Measurements from ENCODE around the gene PROB1. TPM values are rescaled to one million over a fixed set of nuclear protein-coding genes. Genes with fewer than 3 reads are reported as not detected.
A peak's percentile ranks its signal among the peaks of the same experiment; 100 is the strongest.
"Not testable (repeated sequence)": the region's sequence is repeated elsewhere in the genome, so short reads cannot be mapped to it uniquely, and the experiment has no call there.

Gene PROB1
- total RNA-seq, 1 donor from 2014 or later: 9.2 TPM

- Mint-ChIP-seq H3K9me3 (no peaks in the 10 kb centered on the region), H3K36me3 (ENCODE audit: low read depth) (peaks cover 45% of the 10 kb centered on the region), H3K4me3 (no peak overlapping the region), H3K27me3 (no peaks in the 10 kb centered on the region), H3K4me1 (peaks cover 56% of the 10 kb centered on the region), H3K27ac (peak overlapping the region; percentile 4)
- intact Hi-C loops (cut with micrococcal nuclease): no loop called here
- DNase-seq: no peak
Measured at GRCh38 chr5:139419226-139420192, 24.6 kb upstream of the PROB1 start.

- H3K27ac Mint-ChIP-seq: peak overlapping the region; percentile 69
- H3K9me3 Mint-ChIP-seq: no peaks in the 10 kb centered on the region
- H3K36me3 Mint-ChIP-seq (ENCODE audit: low read depth): peaks cover 39% of the 10 kb centered on the region
- intact Hi-C loops (cut with micrococcal nuclease): no loop called here
- no peak overlapping the region for H3K4me3 Mint-ChIP-seq
- H3K4me1 Mint-ChIP-seq: peaks cover 58% of the 10 kb centered on the region
- no peaks in the 10 kb centered on the region for H3K27me3 Mint-ChIP-seq
- no peak for DNase-seq
Measured at GRCh38 chr5:139418793-139419192, 23.9 kb upstream of the PROB1 start.

- Mint-ChIP-seq H3K4me1 (peaks cover 63% of the 10 kb centered on the region), H3K4me3 (no peak overlapping the region), H3K27me3 (no peaks in the 10 kb centered on the region), H3K9me3 (no peaks in the 10 kb centered on the region), H3K27ac (peak overlapping the region; percentile 95), H3K36me3 (ENCODE audit: low read depth) (peaks cover 42% of the 10 kb centered on the region)
- DNase-seq: no peak
- intact Hi-C loops (cut with micrococcal nuclease): no loop called here
Measured at GRCh38 chr5:139417214-139417613, 22.3 kb upstream of the PROB1 start.

- Mint-ChIP-seq H3K27ac (peak overlapping the region; percentile 95), H3K27me3 (no peaks in the 10 kb centered on the region), H3K4me1 (peaks cover 62% of the 10 kb centered on the region), H3K9me3 (no peaks in the 10 kb centered on the region), H3K36me3 (ENCODE audit: low read depth) (peaks cover 43% of the 10 kb centered on the region), H3K4me3 (peak overlapping the region; percentile 22)
- intact Hi-C loops (cut with micrococcal nuclease): no loop called here
- no peak for DNase-seq
Measured at GRCh38 chr5:139416651-139417050, 21.7 kb upstream of the PROB1 start.

- peak overlapping the region; percentile 64 for H3K4me3 Mint-ChIP-seq
- H3K36me3 Mint-ChIP-seq (ENCODE audit: low read depth): peaks cover 43% of the 10 kb centered on the region
- intact Hi-C loops (cut with micrococcal nuclease): loop anchor here (1.0 to 2.0 kb wide), 5 partner anchors 23 to 221 kb away; partner anchors contain the start of gene UBE2D2
- peak overlapping the region; percentile 95 for H3K27ac Mint-ChIP-seq
- no peak for DNase-seq
- no peaks in the 10 kb centered on the region for H3K9me3 Mint-ChIP-seq
- peaks cover 62% of the 10 kb centered on the region for H3K4me1 Mint-ChIP-seq
- H3K27me3 Mint-ChIP-seq: no peaks in the 10 kb centered on the region
Measured at GRCh38 chr5:139415869-139416268, 21.0 kb upstream of the PROB1 start.

- intact Hi-C loops (cut with micrococcal nuclease): loop anchor here (1.0 to 2.0 kb wide), 5 partner anchors 22 to 221 kb away; partner anchors contain the start of gene UBE2D2
- Mint-ChIP-seq H3K4me3 (peak overlapping the region; percentile 64), H3K36me3 (ENCODE audit: low read depth) (peaks cover 40% of the 10 kb centered on the region), H3K27ac (peak overlapping the region; percentile 95), H3K4me1 (peaks cover 60% of the 10 kb centered on the region), H3K27me3 (no peaks in the 10 kb centered on the region), H3K9me3 (no peaks in the 10 kb centered on the region)
- DNase-seq: peak; percentile 81
Measured at GRCh38 chr5:139415221-139415861, 20.4 kb upstream of the PROB1 start.

GRCh38 chr5:139414581-139415130 is 19.8 kb upstream of the PROB1 start:
- H3K9me3 Mint-ChIP-seq: no peaks in the 10 kb centered on the region
- H3K36me3 Mint-ChIP-seq (ENCODE audit: low read depth): peaks cover 37% of the 10 kb centered on the region
- peak overlapping the region; percentile 95 for H3K27ac Mint-ChIP-seq
- no peak for DNase-seq
- H3K4me3 Mint-ChIP-seq: peak overlapping the region; percentile 64
- H3K27me3 Mint-ChIP-seq: no peaks in the 10 kb centered on the region
- peaks cover 62% of the 10 kb centered on the region for H3K4me1 Mint-ChIP-seq
- intact Hi-C loops (cut with micrococcal nuclease): loop anchor here (1.0 to 2.0 kb wide), 10 partner anchors 8 to 222 kb away; partner anchors contain the start of genes DNAJC18, SPATA24 and UBE2D2

- peaks cover 32% of the 10 kb centered on the region for H3K36me3 Mint-ChIP-seq (ENCODE audit: low read depth)
- peak overlapping the region; percentile 95 for H3K27ac Mint-ChIP-seq
- no peaks in the 10 kb centered on the region for H3K9me3 Mint-ChIP-seq
- peak overlapping the region; percentile 64 for H3K4me3 Mint-ChIP-seq
- H3K27me3 Mint-ChIP-seq: no peaks in the 10 kb centered on the region
- intact Hi-C loops (cut with micrococcal nuclease): loop anchor here (1.0 to 2.0 kb wide), 8 partner anchors 8 to 223 kb away; partner anchors contain the start of genes DNAJC18, SPATA24 and UBE2D2
- peaks cover 61% of the 10 kb centered on the region for H3K4me1 Mint-ChIP-seq
- peak; percentile 74 for DNase-seq
Measured at GRCh38 chr5:139413963-139414362, 19.1 kb upstream of the PROB1 start.

- Mint-ChIP-seq H3K4me3 (peak overlapping the region; percentile 64), H3K36me3 (ENCODE audit: low read depth) (peaks cover 25% of the 10 kb centered on the region), H3K27me3 (no peaks in the 10 kb centered on the region), H3K9me3 (no peaks in the 10 kb centered on the region), H3K27ac (peak overlapping the region; percentile 95), H3K4me1 (peaks cover 53% of the 10 kb centered on the region)
- intact Hi-C loops (cut with micrococcal nuclease): no loop called here
- DNase-seq: no peak
Measured at GRCh38 chr5:139413153-139413552, 18.2 kb upstream of the PROB1 start.

GRCh38 chr5:139410993-139411828 is 16.3 kb upstream of the PROB1 start:
- H3K4me1 Mint-ChIP-seq: peaks cover 55% of the 10 kb centered on the region
- H3K9me3 Mint-ChIP-seq: no peaks in the 10 kb centered on the region
- no peak overlapping the region for H3K4me3 Mint-ChIP-seq
- no peaks in the 10 kb centered on the region for H3K27me3 Mint-ChIP-seq
- peak overlapping the region; percentile 66 for H3K27ac Mint-ChIP-seq
- intact Hi-C loops (cut with micrococcal nuclease): no loop called here
- no peak for DNase-seq
- H3K36me3 Mint-ChIP-seq (ENCODE audit: low read depth): peaks cover 21% of the 10 kb centered on the region

GRCh38 chr5:139410121-139410992 is 15.5 kb upstream of the PROB1 start:
- no peak overlapping the region for H3K4me3 Mint-ChIP-seq
- H3K27ac Mint-ChIP-seq: no peak overlapping the region
- no peak for DNase-seq
- peaks cover 46% of the 10 kb centered on the region for H3K4me1 Mint-ChIP-seq
- no peaks in the 10 kb centered on the region for H3K9me3 Mint-ChIP-seq
- intact Hi-C loops (cut with micrococcal nuclease): no loop called here
- H3K27me3 Mint-ChIP-seq: no peaks in the 10 kb centered on the region
- peaks cover 18% of the 10 kb centered on the region for H3K36me3 Mint-ChIP-seq (ENCODE audit: low read depth)

- DNase-seq, H3K9me3 Mint-ChIP-seq, H3K27ac Mint-ChIP-seq, H3K4me3 Mint-ChIP-seq, H3K27me3 Mint-ChIP-seq: not testable (repeated sequence)
- H3K4me1 Mint-ChIP-seq: peaks cover 40% of the 10 kb centered on the region
- H3K36me3 Mint-ChIP-seq (ENCODE audit: low read depth): peaks cover 18% of the 10 kb centered on the region
- intact Hi-C loops (cut with micrococcal nuclease): loop anchor here (10.0 kb wide), 1 partner anchor 1074 kb away; the partner anchor contains the start of genes CDC25C and FAM53C
Measured at GRCh38 chr5:139409116-139409515, 14.2 kb upstream of the PROB1 start.
